ENCODE results near the gene CAPS2. TPM values are rescaled to one million over a fixed set of nuclear protein-coding genes. Genes with fewer than 3 reads are reported as not detected.
A peak's percentile ranks its signal among the peaks of the same experiment; 100 is the strongest.

The CAPS2 gene
- total and polyA plus RNA-seq, 2 experiments from 2014 or later = 2.9 to 7.4 TPM

DNA sequence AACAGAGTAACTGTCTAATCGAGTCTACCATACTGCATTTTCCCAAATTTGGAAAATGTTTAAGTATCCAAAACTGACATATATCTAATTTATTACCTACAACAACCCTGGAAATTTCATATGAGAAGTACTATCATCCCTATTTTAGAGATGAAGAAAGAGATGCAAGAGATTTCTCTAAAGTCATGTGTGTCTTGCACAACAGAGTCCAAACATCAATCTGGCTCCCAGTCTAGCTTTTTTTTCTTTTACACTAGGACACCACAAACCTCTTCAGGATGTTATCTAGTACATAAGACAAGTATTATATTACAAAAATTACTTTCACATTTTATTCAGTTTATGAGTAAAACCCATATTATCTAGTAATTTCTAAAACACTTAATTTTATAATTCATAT, 39.1 kb downstream of the CAPS2 start:
- H3K9me3 Mint-ChIP-seq = no peaks in the 10 kb centered on the region; the same call in 2 of the 3 replicates
- Histone ChIP-seq H3K4me3 (no peak overlapping the region), H3K36me3 (ENCODE audit: insufficient read depth) (no peaks in the 10 kb centered on the region), H3K4me1 (ENCODE audit: insufficient read depth) (peaks cover 19% of the 10 kb centered on the region), H3K79me2 (replicated peaks; ENCODE audit: insufficient read depth) (no peaks in the 10 kb centered on the region), H3K27me3 (ENCODE audit: insufficient read depth) (no peaks in the 10 kb centered on the region), H3K4me2 (no peak overlapping the region), H2AFZ (no peak overlapping the region), H3F3A (replicated peaks; ENCODE audit: low read depth) (no peaks in the 10 kb centered on the region), H4K20me1 (replicated peaks; ENCODE audit: insufficient read depth) (no peaks in the 10 kb centered on the region), H3K27ac (ENCODE audit: low read depth) (no peak overlapping the region), H3K9me2 (ENCODE audit: insufficient read depth) (no peaks in the 10 kb centered on the region)
- H3K4me1 Mint-ChIP-seq = peaks cover 15% of the 10 kb centered on the region
- no peaks in the 10 kb centered on the region for H3K36me3 Mint-ChIP-seq (ENCODE audit: low read depth)
- ATAC-seq (no peak), DNase-seq (ENCODE audit: low spot score) (no peak)
- peaks cover 2% of the 10 kb centered on the region for H3K27me3 Mint-ChIP-seq (ENCODE audit: insufficient read depth, low read depth, poor library complexity)
- no peak overlapping the region for H3K27ac Mint-ChIP-seq
- no peak overlapping the region for H3K4me3 Mint-ChIP-seq
- TF ChIP-seq CREB1 (CRISPR knock-in tag; IDR thresholded peaks at IDR 0.05; ENCODE audit: low read depth) (no peak), ZNF114 (CRISPR knock-in tag; IDR thresholded peaks at IDR 0.05) (no peak)

DNA sequence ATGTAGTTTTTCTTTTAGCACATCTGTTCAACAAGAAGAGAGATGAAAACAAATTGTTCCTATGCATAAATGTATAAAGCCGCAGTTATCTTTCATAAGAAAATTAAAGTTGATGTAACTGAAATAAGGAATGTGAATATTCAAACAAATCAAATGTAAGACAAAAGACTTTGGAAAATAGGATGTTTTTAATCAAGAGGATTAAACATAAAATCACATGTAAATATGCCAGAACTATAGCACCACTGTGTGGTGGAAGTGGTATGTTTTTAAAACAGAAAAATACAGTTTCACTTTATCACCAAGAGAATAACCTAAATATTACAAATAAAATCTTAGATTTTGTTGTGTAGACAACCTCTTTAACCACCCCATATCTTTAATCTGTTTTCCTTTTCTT, 40.4 kb downstream of the CAPS2 start:
- no peaks in the 10 kb centered on the region for H3K79me2 ChIP-seq (replicated peaks; ENCODE audit: insufficient read depth)
- H3K4me1 ChIP-seq (ENCODE audit: insufficient read depth) = peaks cover 8% of the 10 kb centered on the region; the same call in 1 of the 2 replicates
- no peak overlapping the region for H3K4me2 ChIP-seq
- Mint-ChIP-seq H3K9me3 (no peaks in the 10 kb centered on the region), H3K27ac (no peak overlapping the region), H3K4me3 (no peak overlapping the region), H3K4me1 (peaks cover 12% of the 10 kb centered on the region), H3K27me3 (ENCODE audit: insufficient read depth, low read depth, poor library complexity) (no peaks in the 10 kb centered on the region), H3K36me3 (ENCODE audit: low read depth) (no peaks in the 10 kb centered on the region)
- DNase-seq (ENCODE audit: low spot score) (no peak), ATAC-seq (no peak)
- no peak overlapping the region for H3K4me3 ChIP-seq
- H2AFZ ChIP-seq = no peak overlapping the region
- H3F3A ChIP-seq (replicated peaks; ENCODE audit: low read depth) = no peaks in the 10 kb centered on the region
- H3K27me3 ChIP-seq (ENCODE audit: insufficient read depth) = no peaks in the 10 kb centered on the region
- TF ChIP-seq, protein P1, sequence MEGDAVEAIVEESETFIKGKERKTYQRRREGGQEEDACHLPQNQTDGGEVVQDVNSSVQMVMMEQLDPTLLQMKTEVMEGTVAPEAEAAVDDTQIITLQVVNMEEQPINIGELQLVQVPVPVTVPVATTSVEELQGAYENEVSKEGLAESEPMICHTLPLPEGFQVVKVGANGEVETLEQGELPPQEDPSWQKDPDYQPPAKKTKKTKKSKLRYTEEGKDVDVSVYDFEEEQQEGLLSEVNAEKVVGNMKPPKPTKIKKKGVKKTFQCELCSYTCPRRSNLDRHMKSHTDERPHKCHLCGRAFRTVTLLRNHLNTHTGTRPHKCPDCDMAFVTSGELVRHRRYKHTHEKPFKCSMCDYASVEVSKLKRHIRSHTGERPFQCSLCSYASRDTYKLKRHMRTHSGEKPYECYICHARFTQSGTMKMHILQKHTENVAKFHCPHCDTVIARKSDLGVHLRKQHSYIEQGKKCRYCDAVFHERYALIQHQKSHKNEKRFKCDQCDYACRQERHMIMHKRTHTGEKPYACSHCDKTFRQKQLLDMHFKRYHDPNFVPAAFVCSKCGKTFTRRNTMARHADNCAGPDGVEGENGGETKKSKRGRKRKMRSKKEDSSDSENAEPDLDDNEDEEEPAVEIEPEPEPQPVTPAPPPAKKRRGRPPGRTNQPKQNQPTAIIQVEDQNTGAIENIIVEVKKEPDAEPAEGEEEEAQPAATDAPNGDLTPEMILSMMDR (conservative IDR thresholded peaks at IDR 0.05; ENCODE audit: low read depth in 2 of 2) = peak in 1 of 2 experiments; percentile 54; a peak in 3 of 4 replicates
- TF ChIP-seq, protein P2, sequence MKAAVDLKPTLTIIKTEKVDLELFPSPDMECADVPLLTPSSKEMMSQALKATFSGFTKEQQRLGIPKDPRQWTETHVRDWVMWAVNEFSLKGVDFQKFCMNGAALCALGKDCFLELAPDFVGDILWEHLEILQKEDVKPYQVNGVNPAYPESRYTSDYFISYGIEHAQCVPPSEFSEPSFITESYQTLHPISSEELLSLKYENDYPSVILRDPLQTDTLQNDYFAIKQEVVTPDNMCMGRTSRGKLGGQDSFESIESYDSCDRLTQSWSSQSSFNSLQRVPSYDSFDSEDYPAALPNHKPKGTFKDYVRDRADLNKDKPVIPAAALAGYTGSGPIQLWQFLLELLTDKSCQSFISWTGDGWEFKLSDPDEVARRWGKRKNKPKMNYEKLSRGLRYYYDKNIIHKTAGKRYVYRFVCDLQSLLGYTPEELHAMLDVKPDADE (IDR thresholded peaks at IDR 0.05) = no peak
- no peak for TF ChIP-seq EZH2phosphoT487 (IDR thresholded peaks at IDR 0.05; ENCODE audit: unreplicated experiment)
- TF ChIP-seq STAT1 (IDR thresholded peaks at IDR 0.05; ENCODE audit: unreplicated experiment) = no peak
- H4K20me1 ChIP-seq (replicated peaks; ENCODE audit: insufficient read depth) = no peaks in the 10 kb centered on the region
- H3K36me3 ChIP-seq (ENCODE audit: insufficient read depth) = no peaks in the 10 kb centered on the region
- H3K27ac ChIP-seq (ENCODE audit: low read depth) = no peak overlapping the region
- no peaks in the 10 kb centered on the region for H3K9me2 ChIP-seq (ENCODE audit: insufficient read depth)

DNA sequence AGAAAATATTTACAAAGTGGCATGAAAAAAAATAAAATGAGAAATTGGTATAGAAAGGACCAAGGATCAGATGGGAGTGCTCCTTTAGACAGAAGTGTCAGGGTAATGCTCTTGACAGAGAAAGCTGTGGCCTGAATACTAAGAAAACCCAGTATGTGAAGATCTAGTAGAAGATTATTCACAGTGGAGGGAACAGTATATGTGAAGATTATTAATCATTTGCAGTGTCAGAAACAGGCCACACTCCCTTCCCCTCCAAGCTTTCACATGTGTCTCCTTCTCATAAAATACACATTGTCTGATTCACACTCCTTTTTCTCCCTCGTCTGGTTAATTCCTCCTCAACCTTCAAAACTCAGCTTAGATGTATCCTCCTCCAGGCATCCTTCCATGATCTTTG, 41.3 kb downstream of the CAPS2 start:
- Histone ChIP-seq H3K36me3 (ENCODE audit: insufficient read depth) (no peaks in the 10 kb centered on the region), H3K79me2 (replicated peaks; ENCODE audit: insufficient read depth) (no peaks in the 10 kb centered on the region), H3F3A (replicated peaks; ENCODE audit: low read depth) (no peaks in the 10 kb centered on the region), H3K27me3 (ENCODE audit: insufficient read depth) (no peaks in the 10 kb centered on the region), H4K20me1 (replicated peaks; ENCODE audit: insufficient read depth) (no peaks in the 10 kb centered on the region), H3K9me2 (ENCODE audit: insufficient read depth) (no peaks in the 10 kb centered on the region), H3K4me2 (no peak overlapping the region), H3K4me1 (ENCODE audit: insufficient read depth) (no peaks in the 10 kb centered on the region; the same call in 1 of the 2 replicates), H3K27ac (ENCODE audit: low read depth) (no peak overlapping the region), H3K4me3 (no peak overlapping the region), H2AFZ (no peak overlapping the region)
- H3K27ac Mint-ChIP-seq = no peak overlapping the region
- DNase-seq (ENCODE audit: low spot score) = no peak
- H3K27me3 Mint-ChIP-seq (ENCODE audit: insufficient read depth, low read depth, poor library complexity) = no peaks in the 10 kb centered on the region
- ATAC-seq = no peak
- TF ChIP-seq ZNF331 (CRISPR knock-in tag; IDR thresholded peaks at IDR 0.05; ENCODE audit: low read depth) (no peak), EZH2 (IDR thresholded peaks at IDR 0.05; ENCODE audit: low read depth, unreplicated experiment) (no peak), JUNB (IDR thresholded peaks at IDR 0.05; ENCODE audit: unreplicated experiment) (no peak)
- TF ChIP-seq, protein P2 (IDR thresholded peaks at IDR 0.05) = no peak
- H3K4me1 Mint-ChIP-seq = peaks cover 6% of the 10 kb centered on the region
- H3K4me3 Mint-ChIP-seq = no peak overlapping the region
- no peaks in the 10 kb centered on the region for H3K36me3 Mint-ChIP-seq (ENCODE audit: low read depth)
- H3K9me3 Mint-ChIP-seq = no peaks in the 10 kb centered on the region
